HG03095 (cell line): ENCODE measurements around the gene GJA10.

Experiments used
- ATAC-seq: cut with Tn5 transposase; IDR thresholded peaks from one replicate; pipeline ENCODE4 v1.9.1; 2021; ENCODE audit warnings: moderate library complexity; ENCODE audit not compliant: unreplicated experiment

GJA10 gene

GRCh38 chr6:89916136-89916920 lies 22.1 kb downstream of the GJA10 start:
- no peak for ATAC-seq

GRCh38 chr6:89917216-89917615 lies 22.9 kb downstream of the GJA10 start:
- no peak for ATAC-seq

- ATAC-seq, result no peak
These were observed 23.6 kb downstream of the GJA10 start for GRCh38 chr6:89917801-89918366.

DNA sequence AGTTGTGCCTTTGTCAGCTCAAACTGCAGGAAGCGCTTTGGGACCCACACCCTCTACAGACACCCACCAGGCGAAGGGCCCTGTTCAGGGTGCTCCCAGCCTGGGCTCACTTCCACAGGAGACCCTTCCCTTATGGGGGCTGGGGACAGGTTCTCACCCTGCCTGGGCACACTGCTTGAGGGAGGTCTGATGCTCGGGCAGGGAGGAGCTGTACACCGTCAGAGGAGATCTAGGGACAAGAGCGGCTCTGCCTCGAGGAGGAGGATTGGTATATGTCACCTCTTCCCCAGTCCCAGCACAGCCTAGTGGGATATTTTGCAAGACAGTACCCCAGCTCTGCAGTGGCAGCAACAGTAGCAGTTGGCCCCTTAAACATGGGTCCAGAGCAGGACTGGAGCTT lies 26.9 kb downstream of the GJA10 start:
- no peak for ATAC-seq

DNA sequence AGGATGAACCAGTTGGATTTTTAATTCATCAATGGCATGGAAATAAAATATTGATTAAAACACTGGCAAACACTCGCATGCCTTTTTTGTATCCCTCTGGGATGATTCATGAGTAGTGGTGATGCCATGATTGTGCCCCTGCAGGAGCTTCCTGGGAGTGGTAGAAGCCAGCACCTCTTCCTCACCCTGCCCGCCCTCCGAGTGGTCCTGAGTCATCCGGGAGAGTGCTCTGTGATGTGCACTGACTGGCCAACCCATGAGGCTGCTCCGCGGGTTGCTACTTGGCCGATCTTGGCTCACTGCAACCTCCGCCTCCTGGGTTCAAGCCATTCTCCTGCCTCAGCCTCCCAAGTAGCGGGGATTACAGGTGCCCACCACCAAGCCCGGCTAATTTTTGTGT lies 27.4 kb downstream of the GJA10 start:
- no peak for ATAC-seq

GRCh38 chr6:89924231-89924630 lies 30.0 kb downstream of the GJA10 start:
- no peak for ATAC-seq

GRCh38 chr6:89925826-89926225 lies 31.6 kb downstream of the GJA10 start:
- no peak for ATAC-seq

DNA sequence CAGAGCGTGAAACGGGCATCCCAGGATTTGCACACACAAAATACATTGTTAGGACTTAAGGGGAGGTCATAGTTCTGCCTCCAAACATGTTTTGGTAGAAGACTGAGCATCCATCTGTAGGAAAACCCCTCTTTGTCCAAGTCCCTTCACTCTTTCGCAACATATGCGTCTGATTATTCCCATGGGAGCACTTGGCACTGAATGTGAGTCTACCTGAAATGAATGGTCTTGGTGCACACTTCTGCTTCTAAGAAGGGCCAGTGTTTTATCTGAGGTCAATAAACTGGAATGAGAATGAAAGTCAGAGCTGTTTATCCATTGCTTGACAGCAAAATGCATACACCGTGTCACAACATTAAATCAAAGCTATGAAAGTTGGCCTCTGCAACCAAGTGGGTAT lies 33.0 kb downstream of the GJA10 start:
- ATAC-seq, result no peak

- ATAC-seq, result no peak
These were observed 33.7 kb downstream of the GJA10 start for GRCh38 chr6:89927791-89928550.

GRCh38 chr6:89928604-89929003 lies 34.3 kb downstream of the GJA10 start:
- no peak for ATAC-seq

DNA sequence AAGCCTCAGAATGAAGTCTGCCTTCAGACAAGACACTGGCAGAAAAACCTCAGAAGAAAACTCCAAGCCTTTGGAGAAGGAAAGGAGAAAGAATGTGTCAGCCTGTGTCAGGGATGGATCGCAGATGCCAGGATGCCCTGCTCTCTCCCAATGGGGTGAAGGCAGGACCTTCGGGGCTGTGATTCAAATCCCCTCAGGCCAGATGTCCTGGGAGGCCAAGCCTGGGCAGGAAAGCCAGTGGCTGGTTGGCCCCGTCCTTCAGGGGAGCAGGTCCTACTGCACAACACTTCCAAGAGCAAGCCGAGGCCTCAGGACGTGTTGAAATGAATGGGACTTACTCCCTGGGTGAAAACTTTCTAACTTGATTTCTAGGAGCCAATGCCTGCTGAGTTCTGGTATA lies 36.5 kb downstream of the GJA10 start:
- ATAC-seq, result no peak

GRCh38 chr6:89932245-89932802 lies 38.1 kb downstream of the GJA10 start:
- no peak for ATAC-seq

- ATAC-seq, result no peak
These were observed 40.6 kb downstream of the GJA10 start for GRCh38 chr6:89934685-89935366.

- ATAC-seq, result no peak
These were observed 41.9 kb downstream of the GJA10 start for GRCh38 chr6:89936177-89936576.

GRCh38 chr6:89938014-89938413 lies 43.7 kb downstream of the GJA10 start:
- no peak for ATAC-seq

DNA sequence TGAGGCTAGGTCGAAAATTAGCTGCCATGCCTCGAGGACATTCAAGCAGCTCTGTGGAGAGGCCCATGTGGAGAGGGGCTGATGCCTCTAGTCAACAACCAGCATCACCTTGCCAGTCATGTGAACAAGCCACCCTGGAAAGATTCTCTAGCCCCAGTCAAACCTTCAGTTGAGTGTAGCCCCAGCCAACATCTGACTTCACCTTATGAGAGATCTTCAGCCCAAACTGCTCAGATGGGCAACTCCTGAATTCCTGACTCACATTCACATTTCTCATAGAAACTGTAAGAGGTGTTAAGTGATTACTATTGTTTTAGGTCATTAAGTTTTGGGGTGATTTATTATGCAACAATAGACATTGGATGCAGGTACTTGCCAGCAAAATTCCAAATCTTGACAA lies 44.9 kb downstream of the GJA10 start:
- no peak for ATAC-seq

DNA sequence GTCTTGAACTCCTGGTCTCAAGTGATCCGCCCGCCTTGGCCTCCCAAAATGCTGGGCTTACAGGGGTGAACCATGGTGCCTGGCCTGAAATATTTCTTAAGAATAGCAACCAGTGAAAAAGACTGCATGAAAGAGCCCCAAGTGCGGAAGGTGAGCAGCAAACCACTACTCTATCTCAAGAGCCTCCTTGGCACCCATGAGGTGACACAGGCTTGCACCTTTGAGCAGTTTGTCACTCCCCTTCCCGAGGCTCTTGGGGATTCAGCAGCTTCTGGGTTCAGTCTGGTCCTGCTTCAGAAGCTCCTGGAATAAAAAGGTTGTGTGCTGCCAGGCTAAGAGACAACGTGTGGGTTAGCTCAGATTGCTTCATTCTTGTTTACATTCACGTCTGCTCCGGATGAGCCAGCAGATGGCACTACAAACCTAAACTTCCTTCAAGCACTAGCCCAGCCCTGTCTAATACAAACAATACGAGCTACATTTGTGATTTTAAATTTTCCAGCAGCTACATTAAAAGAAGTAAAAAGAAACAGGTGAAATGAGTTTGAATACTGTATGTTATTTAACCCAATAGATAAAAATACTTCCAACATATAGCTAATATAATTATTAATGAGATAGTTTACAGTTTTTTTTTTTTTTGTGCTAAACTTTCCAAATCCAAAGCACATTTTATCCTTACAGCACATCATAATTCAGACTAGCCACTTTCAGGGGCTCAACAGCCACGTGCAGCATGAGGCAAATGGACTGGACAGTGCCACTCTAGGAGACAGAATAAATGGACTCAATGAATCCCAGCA lies 46.2 kb downstream of the GJA10 start:
- peak; percentile 83 for ATAC-seq

- no peak for ATAC-seq
These were observed 46.9 kb downstream of the GJA10 start for GRCh38 chr6:89941031-89941762.

- no peak for ATAC-seq
These were observed 47.7 kb downstream of the GJA10 start for GRCh38 chr6:89941763-89942497.
